Caco-2 (cell line): ENCODE data around the gene ATP8A1. TPM values are rescaled to one million over a fixed set of nuclear protein-coding genes. Genes with fewer than 3 reads are reported as not detected.

Experiments used
- BruUV-seq: library from RNA; stranded (reverse); fragments of 400-500 nt; replicated peaks from 2 replicates; lab custom pipeline; 2021; lab: Mats Ljungman, UMichigan
- CTCF ChIA-PET: fragments of 300-600 bp; sonication (Branson Sonifier 250); formaldehyde crosslinking; loops from one replicate; lab custom pipeline; 2022; ENCODE audit warnings: antibody characterized with exemption; lab: Charles Lee
- POLR2A ChIA-PET: fragments of 300-600 bp; sonication (Branson Sonifier 250); formaldehyde crosslinking; loops from one replicate; lab custom pipeline; 2022; ENCODE audit warnings: antibody characterized with exemption; lab: Charles Lee
- DNase-seq, 2 experiments: peaks; one replicate each; pipeline versions ENCODE4 v3.0.0 to v3.0.0-alpha.2; 2020 to 2022
- H3K27me3 ChIP-seq: replicated peaks from 2 replicates; pipeline ENCODE4 v1.6.0; 2011; ENCODE audit warnings: low read length; ENCODE audit not compliant: control insufficient read depth, insufficient read depth
- H3K36me3 ChIP-seq: 2 replicates; pipeline ENCODE4 v1.5.1; 2011; ENCODE audit warnings: low read length; ENCODE audit not compliant: control insufficient read depth, insufficient read depth
- H3K4me1 ChIP-seq: fragments of 250-450 bp; sonication (Bioruptor Pico); 2 replicates; pipeline ENCODE4 v1.5.1; 2020; ENCODE audit warnings: mild to moderate bottlenecking
- H3K4me3 ChIP-seq: 2 replicates; pipeline ENCODE4 v1.5.1; 2011; ENCODE audit warnings: low read depth, mild to moderate bottlenecking, control low read depth, low read length
- H3K9me3 ChIP-seq: fragments of 250-450 bp; sonication (Bioruptor Pico); 2 replicates; pipeline ENCODE4 v1.5.1; 2020; ENCODE audit warnings: mild to moderate bottlenecking, moderate library complexity
- H3K27ac Mint-ChIP-seq: one replicate; pipeline ENCODE4 v1.8.0; 2022; ENCODE audit warnings: mixed read lengths; ENCODE audit not compliant: unreplicated experiment
- H3K27me3 Mint-ChIP-seq: one replicate; pipeline ENCODE4 v1.8.0; 2022; ENCODE audit warnings: mixed read lengths; ENCODE audit not compliant: insufficient read depth, unreplicated experiment
- H3K36me3 Mint-ChIP-seq: one replicate; pipeline ENCODE4 v1.8.0; 2022; ENCODE audit warnings: mild to moderate bottlenecking, mixed read lengths; ENCODE audit not compliant: insufficient read depth, unreplicated experiment
- H3K4me1 Mint-ChIP-seq: one replicate; pipeline ENCODE4 v1.8.0; 2022; ENCODE audit warnings: low read depth, mixed read lengths; ENCODE audit not compliant: unreplicated experiment
- H3K4me3 Mint-ChIP-seq: one replicate; pipeline ENCODE4 v1.8.0; 2022; ENCODE audit warnings: mild to moderate bottlenecking, moderate library complexity, mixed read lengths; ENCODE audit not compliant: unreplicated experiment
- H3K9me3 Mint-ChIP-seq: one replicate; pipeline ENCODE4 v1.8.0; 2022; ENCODE audit warnings: mixed read lengths; ENCODE audit not compliant: unreplicated experiment
- CTCF ChIP-seq, 2 experiments: fragments of 200-600 bp in 1 of 2; IDR thresholded peaks; 1 replicate in 1 of 2; 2 replicates in 1 of 2; pipeline versions ENCODE4 v1.5.1 to v1.8.0; 2011 to 2022; ENCODE audit warnings: antibody characterized with exemption in 1 of 2, control low read depth in 1 of 2, inconsistent platforms in 1 of 2, low read depth in 1 of 2, low read length in 1 of 2, mild to moderate bottlenecking in 1 of 2, moderate library complexity in 1 of 2; ENCODE audit not compliant: insufficient read depth in 1 of 2, severe bottlenecking in 1 of 2, unreplicated experiment in 1 of 2
- intact Hi-C: fragments of 100-400 bp; cut with micrococcal nuclease; formaldehyde crosslinking; loops from one replicate; pipeline ENCODE4 v1.10.0; 2022; ENCODE audit not compliant: unreplicated experiment
- total RNA-seq: library from RNA; stranded (reverse); gene quantifications from 2 replicates; pipeline ENCODE4 v1.2.3, GENCODE V29; 2022

The ATP8A1 gene
- total RNA-seq, 1 experiment from 2014 or later, result 9.3 TPM

- Histone ChIP-seq H3K4me1 (no peaks in the 10 kb centered on the region), H3K36me3 (no peaks in the 10 kb centered on the region), H3K9me3 (no peaks in the 10 kb centered on the region), H3K27me3 (no peaks in the 10 kb centered on the region), H3K4me3 (no peak overlapping the region)
- BruUV-seq, result no TSS peak
- Mint-ChIP-seq H3K9me3 (no peaks in the 10 kb centered on the region), H3K4me1 (no peaks in the 10 kb centered on the region), H3K4me3 (no peak overlapping the region), H3K27me3 (no peaks in the 10 kb centered on the region), H3K36me3 (no peaks in the 10 kb centered on the region), H3K27ac (no peak overlapping the region)
- intact Hi-C loops, result loop anchor here (1.0 kb wide), 3 partner anchors 119 to 238 kb away; no protein-coding TSS in a partner anchor
- ChIA-PET CTCF (interaction anchor here (0.6 to 3.3 kb wide), 8 partner anchors 47 to 240 kb away, joined by 3 to 49 read pairs (median 4); partner anchors contain the start of gene SHISA3), POLR2A (no interaction called here)
- TF ChIP-seq CTCF (IDR thresholded peaks at IDR 0.05; ENCODE audit: insufficient read depth in 1 of 2, low read depth in 1 of 2, low read length in 1 of 2, severe bottlenecking in 1 of 2, unreplicated experiment in 1 of 2), result peak; percentile 35 to 40
- DNase-seq, result peak in 1 of 2 experiments; percentile 62
Observed at GRCh38 chr4:42519803-42520417, 137.0 kb downstream of the ATP8A1 start.

- Histone ChIP-seq H3K4me3 (no peak overlapping the region), H3K9me3 (no peaks in the 10 kb centered on the region), H3K4me1 (no peaks in the 10 kb centered on the region), H3K27me3 (no peaks in the 10 kb centered on the region), H3K36me3 (no peaks in the 10 kb centered on the region)
- Mint-ChIP-seq H3K9me3 (no peaks in the 10 kb centered on the region), H3K27ac (no peak overlapping the region), H3K27me3 (no peaks in the 10 kb centered on the region), H3K4me1 (no peaks in the 10 kb centered on the region), H3K4me3 (no peak overlapping the region), H3K36me3 (no peaks in the 10 kb centered on the region)
- CTCF ChIA-PET, result no interaction called here
- POLR2A ChIA-PET, result no interaction called here
- BruUV-seq, result no TSS peak
- no peak for DNase-seq
- no peak for TF ChIP-seq CTCF (IDR thresholded peaks at IDR 0.05; ENCODE audit: insufficient read depth in 1 of 2, low read depth in 1 of 2, low read length in 1 of 2, severe bottlenecking in 1 of 2, unreplicated experiment in 1 of 2)
- intact Hi-C loops, result no loop called here
Observed at GRCh38 chr4:42515156-42515884, 141.6 kb downstream of the ATP8A1 start.

GRCh38 chr4:42513748-42514492 lies 143.0 kb downstream of the ATP8A1 start:
- no peaks in the 10 kb centered on the region for H3K9me3 Mint-ChIP-seq
- H3K36me3 Mint-ChIP-seq, result no peaks in the 10 kb centered on the region
- Histone ChIP-seq H3K4me1 (no peaks in the 10 kb centered on the region), H3K27me3 (no peaks in the 10 kb centered on the region), H3K36me3 (no peaks in the 10 kb centered on the region), H3K9me3 (no peaks in the 10 kb centered on the region), H3K4me3 (no peak overlapping the region)
- no peak for TF ChIP-seq CTCF (IDR thresholded peaks at IDR 0.05; ENCODE audit: insufficient read depth in 1 of 2, low read depth in 1 of 2, low read length in 1 of 2, severe bottlenecking in 1 of 2, unreplicated experiment in 1 of 2)
- CTCF ChIA-PET, result no interaction called here
- POLR2A ChIA-PET, result no interaction called here
- no peak for DNase-seq
- H3K27ac Mint-ChIP-seq, result no peak overlapping the region
- no peaks in the 10 kb centered on the region for H3K27me3 Mint-ChIP-seq
- no TSS peak for BruUV-seq
- H3K4me3 Mint-ChIP-seq, result no peak overlapping the region
- H3K4me1 Mint-ChIP-seq, result no peaks in the 10 kb centered on the region
- intact Hi-C loops, result no loop called here
